Measurements from ENCODE around the gene NUTM1.
"Not testable (repeated sequence)": the region's sequence is repeated elsewhere in the genome, so short reads cannot be mapped to it uniquely, and the experiment has no call there.

The NUTM1 gene

GRCh38 chr15:34341381-34342212, 1.5 kb upstream of the NUTM1 start:
- H3K27ac ChIP-seq (ENCODE audit: poor library complexity, severe bottlenecking), result no peak overlapping the region
- no peaks in the 10 kb centered on the region for H3K9me3 ChIP-seq (ENCODE audit: severe bottlenecking)

GRCh38 chr15:34342213-34342736, 840 bp upstream of the NUTM1 start:
- peaks cover 39% of the 10 kb centered on the region for H3K36me3 ChIP-seq (ENCODE audit: low read depth)
- H3K27me3 ChIP-seq (ENCODE audit: insufficient read depth, poor library complexity, severe bottlenecking); ATAC-seq (ENCODE audit: low read depth); H3K9me3 ChIP-seq (ENCODE audit: severe bottlenecking); H3K4me1 ChIP-seq (ENCODE audit: insufficient read depth, poor library complexity, severe bottlenecking); DNase-seq (ENCODE audit: low spot score): not testable (repeated sequence)
- H3K4me3 ChIP-seq (ENCODE audit: severe bottlenecking), result peak overlapping the region; percentile 60
- peak overlapping the region; percentile 72 for H3K27ac ChIP-seq (ENCODE audit: poor library complexity, severe bottlenecking)

More at GRCh38 chr15:34341381-34342212, 1.5 kb upstream of the NUTM1 start:
- Histone ChIP-seq H3K27me3 (ENCODE audit: insufficient read depth, poor library complexity, severe bottlenecking) (no peaks in the 10 kb centered on the region), H3K4me3 (ENCODE audit: severe bottlenecking) (peak overlapping the region; percentile 60), H3K4me1 (ENCODE audit: insufficient read depth, poor library complexity, severe bottlenecking) (peaks cover 8% of the 10 kb centered on the region), H3K36me3 (ENCODE audit: low read depth) (peaks cover 39% of the 10 kb centered on the region)
- no peak for TF ChIP-seq CTCF (IDR thresholded peaks at IDR 0.05; ENCODE audit: poor library complexity, severe bottlenecking)
- no peak for ATAC-seq (ENCODE audit: low read depth)
- DNase-seq (ENCODE audit: low spot score), result no peak

GRCh38 chr15:34347951-34348638, 5.0 kb downstream of the NUTM1 start:
- Histone ChIP-seq H3K27me3 (ENCODE audit: insufficient read depth, poor library complexity, severe bottlenecking) (no peaks in the 10 kb centered on the region), H3K4me3 (ENCODE audit: severe bottlenecking) (no peak overlapping the region), H3K4me1 (ENCODE audit: insufficient read depth, poor library complexity, severe bottlenecking) (no peaks in the 10 kb centered on the region), H3K27ac (ENCODE audit: poor library complexity, severe bottlenecking) (no peak overlapping the region), H3K9me3 (ENCODE audit: severe bottlenecking) (no peaks in the 10 kb centered on the region), H3K36me3 (ENCODE audit: low read depth) (no peaks in the 10 kb centered on the region)
- ATAC-seq (ENCODE audit: low read depth), result no peak
- TF ChIP-seq CTCF (IDR thresholded peaks at IDR 0.05; ENCODE audit: poor library complexity, severe bottlenecking), result no peak
- DNase-seq (ENCODE audit: low spot score), result no peak

- TF ChIP-seq CTCF (IDR thresholded peaks at IDR 0.05; ENCODE audit: poor library complexity, severe bottlenecking), result no peak
- DNase-seq (ENCODE audit: low spot score) (no peak), ATAC-seq (ENCODE audit: low read depth) (no peak)
- H3K27me3 ChIP-seq (ENCODE audit: insufficient read depth, poor library complexity, severe bottlenecking), result no peaks in the 10 kb centered on the region
- H3K4me3 ChIP-seq (ENCODE audit: severe bottlenecking), result no peak overlapping the region
- H3K36me3 ChIP-seq (ENCODE audit: low read depth), result no peaks in the 10 kb centered on the region
- no peaks in the 10 kb centered on the region for H3K9me3 ChIP-seq (ENCODE audit: severe bottlenecking)
- H3K27ac ChIP-seq (ENCODE audit: poor library complexity, severe bottlenecking), result no peak overlapping the region
- H3K4me1 ChIP-seq (ENCODE audit: insufficient read depth, poor library complexity, severe bottlenecking), result no peaks in the 10 kb centered on the region
Observed at GRCh38 chr15:34348735-34349300, 5.7 kb downstream of the NUTM1 start.

- no peak for ATAC-seq (ENCODE audit: low read depth)
- no peak overlapping the region for H3K27ac ChIP-seq (ENCODE audit: poor library complexity, severe bottlenecking)
- no peaks in the 10 kb centered on the region for H3K27me3 ChIP-seq (ENCODE audit: insufficient read depth, poor library complexity, severe bottlenecking)
- H3K4me3 ChIP-seq (ENCODE audit: severe bottlenecking), result no peak overlapping the region
- H3K36me3 ChIP-seq (ENCODE audit: low read depth), result no peaks in the 10 kb centered on the region
- no peaks in the 10 kb centered on the region for H3K4me1 ChIP-seq (ENCODE audit: insufficient read depth, poor library complexity, severe bottlenecking)
- no peaks in the 10 kb centered on the region for H3K9me3 ChIP-seq (ENCODE audit: severe bottlenecking)
- no peak for DNase-seq (ENCODE audit: low spot score)
- no peak for TF ChIP-seq CTCF (IDR thresholded peaks at IDR 0.05; ENCODE audit: poor library complexity, severe bottlenecking)
Observed at GRCh38 chr15:34349769-34350168, 6.7 kb downstream of the NUTM1 start.

- H3K36me3 ChIP-seq (ENCODE audit: low read depth), result peaks cover 17% of the 10 kb centered on the region
- not testable (repeated sequence) for H3K4me3 ChIP-seq (ENCODE audit: severe bottlenecking); ATAC-seq (ENCODE audit: low read depth); H3K4me1 ChIP-seq (ENCODE audit: insufficient read depth, poor library complexity, severe bottlenecking); DNase-seq (ENCODE audit: low spot score); H3K9me3 ChIP-seq (ENCODE audit: severe bottlenecking); H3K27ac ChIP-seq (ENCODE audit: poor library complexity, severe bottlenecking); H3K27me3 ChIP-seq (ENCODE audit: insufficient read depth, poor library complexity, severe bottlenecking)
Observed at GRCh38 chr15:34352996-34353395, 9.9 kb downstream of the NUTM1 start.
